HL-60 (cell line): Measurements from ENCODE around the gene PTPRR.

Source experiments
- CTCF ChIP-seq: IDR thresholded peaks from one replicate; pipeline ENCODE4 v1.5.1; 2011; ENCODE audit warnings: low read length, control low read depth, inconsistent platforms; ENCODE audit not compliant: insufficient read depth
- GABPA ChIP-seq: IDR thresholded peaks from 2 replicates; pipeline ENCODE4 v1.6.1; 2012; ENCODE audit warnings: low read depth
- POLR2AphosphoS5 ChIP-seq: IDR thresholded peaks from 2 replicates; pipeline ENCODE4 v1.6.1; 2012; ENCODE audit warnings: low read depth
- REST ChIP-seq: IDR thresholded peaks from 2 replicates; pipeline ENCODE4 v1.6.1; 2012; ENCODE audit warnings: low read depth; ENCODE audit not compliant: insufficient replicate concordance
- SPI1 ChIP-seq: IDR thresholded peaks from 2 replicates; pipeline ENCODE4 v1.6.1; 2012; ENCODE audit warnings: low read depth, mild to moderate bottlenecking, borderline replicate concordance

- TF ChIP-seq CTCF (no peak), POLR2AphosphoS5 (no peak), SPI1 (no peak), GABPA (no peak), REST (no peak)
Measured at GRCh38 chr12:70648191-70648590, 272.3 kb downstream of the PTPRR start.
